BE2C (cell line): Measurements from ENCODE around the gene MAP3K21.

Experiments
- DNase-seq: peaks from one replicate; pipeline ENCODE4 v3.0.0-alpha.2; 2020
- H3K27me3 ChIP-seq: fragments of 250-450 bp; sonication (Bioruptor Pico); 2 replicates; pipeline ENCODE4 v1.5.1; 2020; ENCODE audit warnings: mild to moderate bottlenecking
- H3K36me3 ChIP-seq: fragments of 250-450 bp; sonication (Bioruptor Pico); 2 replicates; pipeline ENCODE4 v1.5.1; 2020; ENCODE audit warnings: mild to moderate bottlenecking
- H3K4me1 ChIP-seq: fragments of 250-450 bp; sonication (Bioruptor Pico); 2 replicates; pipeline ENCODE4 v1.5.1; 2020
- H3K4me3 ChIP-seq: 2 replicates; pipeline ENCODE4 v1.5.1; 2011; ENCODE audit warnings: low read depth, low read length
- H3K9me3 ChIP-seq: fragments of 250-450 bp; sonication (Bioruptor Pico); 2 replicates; pipeline ENCODE4 v1.5.1; 2020
- TF ChIP-seq, protein P1 (sequence below): IDR thresholded peaks from 2 replicates; pipeline ENCODE4 v1.5.1; 2012; ENCODE audit warnings: mild to moderate bottlenecking, low read depth, low read length

The MAP3K21 gene

GRCh38 chr1:233372218-233373120 lies 44.9 kb downstream of the MAP3K21 start:
- H3K4me1 ChIP-seq, result no peaks in the 10 kb centered on the region

GRCh38 chr1:233373226-233373625 lies 45.7 kb downstream of the MAP3K21 start:
- TF ChIP-seq, protein P1, sequence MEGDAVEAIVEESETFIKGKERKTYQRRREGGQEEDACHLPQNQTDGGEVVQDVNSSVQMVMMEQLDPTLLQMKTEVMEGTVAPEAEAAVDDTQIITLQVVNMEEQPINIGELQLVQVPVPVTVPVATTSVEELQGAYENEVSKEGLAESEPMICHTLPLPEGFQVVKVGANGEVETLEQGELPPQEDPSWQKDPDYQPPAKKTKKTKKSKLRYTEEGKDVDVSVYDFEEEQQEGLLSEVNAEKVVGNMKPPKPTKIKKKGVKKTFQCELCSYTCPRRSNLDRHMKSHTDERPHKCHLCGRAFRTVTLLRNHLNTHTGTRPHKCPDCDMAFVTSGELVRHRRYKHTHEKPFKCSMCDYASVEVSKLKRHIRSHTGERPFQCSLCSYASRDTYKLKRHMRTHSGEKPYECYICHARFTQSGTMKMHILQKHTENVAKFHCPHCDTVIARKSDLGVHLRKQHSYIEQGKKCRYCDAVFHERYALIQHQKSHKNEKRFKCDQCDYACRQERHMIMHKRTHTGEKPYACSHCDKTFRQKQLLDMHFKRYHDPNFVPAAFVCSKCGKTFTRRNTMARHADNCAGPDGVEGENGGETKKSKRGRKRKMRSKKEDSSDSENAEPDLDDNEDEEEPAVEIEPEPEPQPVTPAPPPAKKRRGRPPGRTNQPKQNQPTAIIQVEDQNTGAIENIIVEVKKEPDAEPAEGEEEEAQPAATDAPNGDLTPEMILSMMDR, result no peak
- no peak for DNase-seq
- Histone ChIP-seq H3K9me3 (no peaks in the 10 kb centered on the region), H3K36me3 (no peaks in the 10 kb centered on the region), H3K4me1 (no peaks in the 10 kb centered on the region), H3K27me3 (peaks cover 35% of the 10 kb centered on the region), H3K4me3 (no peak overlapping the region)

More at GRCh38 chr1:233372218-233373120, 44.9 kb downstream of the MAP3K21 start:
- Histone ChIP-seq H3K4me3 (no peak overlapping the region), H3K36me3 (no peaks in the 10 kb centered on the region), H3K27me3 (peaks cover 35% of the 10 kb centered on the region), H3K9me3 (no peaks in the 10 kb centered on the region)
- TF ChIP-seq, protein P1, result no peak
- DNase-seq, result no peak

DNA sequence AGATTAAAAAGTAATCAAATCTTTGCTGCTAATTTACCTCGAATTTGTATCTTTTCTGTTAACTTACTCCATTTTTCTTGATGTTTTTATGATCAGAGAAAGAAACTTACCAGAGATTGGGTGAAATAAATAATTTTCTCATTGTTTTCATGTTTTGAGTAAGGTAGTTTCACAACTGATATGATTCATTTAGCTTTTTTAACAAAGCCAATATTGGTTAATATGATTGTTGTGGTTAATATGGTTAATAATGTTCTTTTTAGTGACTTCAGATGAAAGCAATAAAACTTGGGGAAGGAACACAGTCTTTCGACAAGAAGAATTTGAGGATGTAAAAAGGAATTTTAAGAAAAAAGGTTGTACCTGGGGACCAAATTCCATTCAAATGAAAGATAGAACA lies 48.1 kb downstream of the MAP3K21 start:
- TF ChIP-seq, protein P1, result no peak

DNA sequence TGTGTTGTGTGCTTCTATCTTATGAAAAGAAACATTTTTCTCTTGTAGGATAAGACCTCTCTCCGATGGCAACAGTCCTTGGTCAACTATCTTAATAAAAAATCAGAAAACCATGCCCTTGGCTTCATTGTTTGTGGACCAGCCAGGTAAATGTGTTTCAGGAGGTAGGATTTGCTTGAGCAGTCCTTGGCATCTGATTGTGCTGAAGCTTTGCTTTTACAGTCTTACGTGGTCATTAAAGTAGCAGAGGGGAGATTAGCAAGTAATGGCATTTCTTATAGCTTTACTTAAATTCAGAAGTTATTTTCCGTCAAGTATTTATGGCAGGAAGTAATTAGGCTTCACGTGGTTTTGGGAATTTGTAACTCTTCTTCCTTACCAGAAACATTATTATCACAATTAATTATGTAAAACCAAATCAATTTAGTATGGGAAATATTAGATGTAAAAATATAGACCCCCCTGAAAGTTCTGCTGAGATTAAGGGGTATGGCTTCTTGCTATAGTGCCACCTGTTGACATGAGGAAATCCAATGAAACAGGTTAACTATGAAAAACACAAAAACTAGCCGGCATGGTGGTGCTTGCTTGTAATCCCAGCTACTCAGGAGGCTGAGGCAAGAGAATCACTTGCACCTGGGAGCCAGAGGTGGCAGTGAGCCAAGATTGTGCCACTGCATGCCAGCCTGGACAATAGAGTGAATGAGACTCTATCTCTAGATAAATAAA lies 49.0 kb downstream of the MAP3K21 start:
- H3K4me1 ChIP-seq, result no peaks in the 10 kb centered on the region
- DNase-seq, result no peak
- H3K36me3 ChIP-seq, result no peaks in the 10 kb centered on the region
- H3K4me3 ChIP-seq, result no peak overlapping the region
- peaks cover 18% of the 10 kb centered on the region for H3K27me3 ChIP-seq
- TF ChIP-seq, protein P1, result no peak
- H3K9me3 ChIP-seq, result no peaks in the 10 kb centered on the region

More for the DNA sequence above, 48.1 kb downstream of the MAP3K21 start:
- Histone ChIP-seq H3K4me1 (no peaks in the 10 kb centered on the region), H3K9me3 (no peaks in the 10 kb centered on the region), H3K4me3 (no peak overlapping the region), H3K36me3 (no peaks in the 10 kb centered on the region), H3K27me3 (peaks cover 27% of the 10 kb centered on the region)
- no peak for DNase-seq

- TF ChIP-seq, protein P1, result no peak
- no peak for DNase-seq
- Histone ChIP-seq H3K36me3 (no peaks in the 10 kb centered on the region), H3K4me1 (no peaks in the 10 kb centered on the region), H3K4me3 (no peak overlapping the region), H3K27me3 (no peaks in the 10 kb centered on the region; the same call in 1 of the 2 replicates), H3K9me3 (no peaks in the 10 kb centered on the region)
Measured at GRCh38 chr1:233379869-233380438, 52.4 kb downstream of the MAP3K21 start.
